ENCODE measurements around the gene SSR1. TPM values are rescaled to one million over a fixed set of nuclear protein-coding genes. Genes with fewer than 3 reads are reported as not detected.

Gene SSR1
- total and polyA plus RNA-seq, 2 experiments from 2014 or later: 65.3 to 70.2 TPM

DNA sequence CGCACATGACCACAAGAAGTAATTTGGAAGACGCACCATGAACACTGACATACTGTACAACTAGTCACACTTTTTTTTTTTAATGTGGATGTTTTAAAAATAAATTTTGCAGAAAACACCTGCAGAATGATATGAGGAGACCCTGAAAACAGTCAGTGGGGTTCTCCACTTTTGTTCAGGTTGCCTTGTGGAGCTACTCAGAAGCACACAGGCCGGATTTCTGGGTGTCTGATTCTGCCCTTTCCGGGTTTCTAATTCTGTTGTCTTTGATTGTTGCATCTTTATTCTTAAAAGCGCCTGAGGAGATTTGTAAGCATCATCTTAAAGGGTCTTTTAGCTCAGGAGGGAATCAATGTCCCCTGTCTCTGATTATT lies 74.5 kb downstream of the SSR1 start (continued):
- TF ChIP-seq, protein P1, sequence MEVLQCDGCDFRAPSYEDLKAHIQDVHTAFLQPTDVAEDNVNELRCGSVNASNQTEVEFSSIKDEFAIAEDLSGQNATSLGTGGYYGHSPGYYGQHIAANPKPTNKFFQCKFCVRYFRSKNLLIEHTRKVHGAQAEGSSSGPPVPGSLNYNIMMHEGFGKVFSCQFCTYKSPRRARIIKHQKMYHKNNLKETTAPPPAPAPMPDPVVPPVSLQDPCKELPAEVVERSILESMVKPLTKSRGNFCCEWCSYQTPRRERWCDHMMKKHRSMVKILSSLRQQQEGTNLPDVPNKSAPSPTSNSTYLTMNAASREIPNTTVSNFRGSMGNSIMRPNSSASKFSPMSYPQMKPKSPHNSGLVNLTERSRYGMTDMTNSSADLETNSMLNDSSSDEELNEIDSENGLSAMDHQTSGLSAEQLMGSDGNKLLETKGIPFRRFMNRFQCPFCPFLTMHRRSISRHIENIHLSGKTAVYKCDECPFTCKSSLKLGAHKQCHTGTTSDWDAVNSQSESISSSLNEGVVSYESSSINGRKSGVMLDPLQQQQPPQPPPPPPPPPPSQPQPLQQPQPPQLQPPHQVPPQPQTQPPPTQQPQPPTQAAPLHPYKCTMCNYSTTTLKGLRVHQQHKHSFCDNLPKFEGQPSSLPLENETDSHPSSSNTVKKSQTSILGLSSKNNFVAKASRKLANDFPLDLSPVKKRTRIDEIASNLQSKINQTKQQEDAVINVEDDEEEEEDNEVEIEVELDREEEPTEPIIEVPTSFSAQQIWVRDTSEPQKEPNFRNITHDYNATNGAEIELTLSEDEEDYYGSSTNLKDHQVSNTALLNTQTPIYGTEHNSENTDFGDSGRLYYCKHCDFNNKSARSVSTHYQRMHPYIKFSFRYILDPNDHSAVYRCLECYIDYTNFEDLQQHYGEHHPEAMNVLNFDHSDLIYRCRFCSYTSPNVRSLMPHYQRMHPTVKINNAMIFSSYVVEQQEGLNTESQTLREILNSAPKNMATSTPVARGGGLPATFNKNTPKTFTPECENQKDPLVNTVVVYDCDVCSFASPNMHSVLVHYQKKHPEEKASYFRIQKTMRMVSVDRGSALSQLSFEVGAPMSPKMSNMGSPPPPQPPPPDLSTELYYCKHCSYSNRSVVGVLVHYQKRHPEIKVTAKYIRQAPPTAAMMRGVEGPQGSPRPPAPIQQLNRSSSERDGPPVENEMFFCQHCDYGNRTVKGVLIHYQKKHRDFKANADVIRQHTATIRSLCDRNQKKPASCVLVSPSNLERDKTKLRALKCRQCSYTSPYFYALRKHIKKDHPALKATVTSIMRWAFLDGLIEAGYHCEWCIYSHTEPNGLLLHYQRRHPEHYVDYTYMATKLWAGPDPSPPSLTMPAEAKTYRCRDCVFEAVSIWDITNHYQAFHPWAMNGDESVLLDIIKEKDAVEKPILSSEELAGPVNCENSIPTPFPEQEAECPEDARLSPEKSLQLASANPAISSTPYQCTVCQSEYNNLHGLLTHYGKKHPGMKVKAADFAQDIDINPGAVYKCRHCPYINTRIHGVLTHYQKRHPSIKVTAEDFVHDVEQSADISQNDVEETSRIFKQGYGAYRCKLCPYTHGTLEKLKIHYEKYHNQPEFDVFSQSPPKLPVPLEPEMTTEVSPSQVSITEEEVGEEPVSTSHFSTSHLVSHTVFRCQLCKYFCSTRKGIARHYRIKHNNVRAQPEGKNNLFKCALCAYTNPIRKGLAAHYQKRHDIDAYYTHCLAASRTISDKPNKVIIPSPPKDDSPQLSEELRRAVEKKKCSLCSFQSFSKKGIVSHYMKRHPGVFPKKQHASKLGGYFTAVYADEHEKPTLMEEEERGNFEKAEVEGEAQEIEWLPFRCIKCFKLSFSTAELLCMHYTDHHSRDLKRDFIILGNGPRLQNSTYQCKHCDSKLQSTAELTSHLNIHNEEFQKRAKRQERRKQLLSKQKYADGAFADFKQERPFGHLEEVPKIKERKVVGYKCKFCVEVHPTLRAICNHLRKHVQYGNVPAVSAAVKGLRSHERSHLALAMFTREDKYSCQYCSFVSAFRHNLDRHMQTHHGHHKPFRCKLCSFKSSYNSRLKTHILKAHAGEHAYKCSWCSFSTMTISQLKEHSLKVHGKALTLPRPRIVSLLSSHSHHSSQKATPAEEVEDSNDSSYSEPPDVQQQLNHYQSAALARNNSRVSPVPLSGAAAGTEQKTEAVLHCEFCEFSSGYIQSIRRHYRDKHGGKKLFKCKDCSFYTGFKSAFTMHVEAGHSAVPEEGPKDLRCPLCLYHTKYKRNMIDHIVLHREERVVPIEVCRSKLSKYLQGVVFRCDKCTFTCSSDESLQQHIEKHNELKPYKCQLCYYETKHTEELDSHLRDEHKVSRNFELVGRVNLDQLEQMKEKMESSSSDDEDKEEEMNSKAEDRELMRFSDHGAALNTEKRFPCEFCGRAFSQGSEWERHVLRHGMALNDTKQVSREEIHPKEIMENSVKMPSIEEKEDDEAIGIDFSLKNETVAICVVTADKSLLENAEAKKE (CRISPR knock-in tag; IDR thresholded peaks at IDR 0.05): no peak
- TF ChIP-seq EZH2phosphoT487 (IDR thresholded peaks at IDR 0.05; ENCODE audit: unreplicated experiment): no peak
- no peak for TF ChIP-seq JUNB (IDR thresholded peaks at IDR 0.05; ENCODE audit: unreplicated experiment)
- no peak for TF ChIP-seq POLR2AphosphoS5 (IDR thresholded peaks at IDR 0.05; ENCODE audit: low read depth)

DNA sequence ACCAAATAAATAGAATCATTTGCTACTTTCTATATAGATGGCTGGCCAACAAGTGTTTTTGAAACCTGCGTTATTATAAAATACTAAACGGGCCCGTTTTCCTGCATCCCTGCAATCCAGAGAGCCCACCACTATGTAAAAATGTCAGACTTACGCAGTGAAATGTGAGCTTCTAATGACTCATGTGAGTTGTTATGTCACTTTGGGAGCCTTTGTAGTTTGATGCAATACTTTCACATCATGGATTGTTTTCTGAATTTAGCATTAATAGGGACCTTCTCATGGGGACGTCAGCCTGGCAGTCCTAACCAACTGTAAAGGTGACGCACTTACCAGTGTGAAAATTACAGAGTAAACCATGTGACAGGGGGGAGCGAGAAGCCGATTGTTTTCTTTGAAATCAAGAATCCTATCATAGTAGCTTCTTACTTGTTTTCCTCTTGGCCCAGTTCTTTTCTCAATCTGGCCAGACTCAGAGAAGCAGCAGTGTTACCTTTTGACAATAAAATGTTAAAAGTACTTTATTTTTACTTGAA lies 75.3 kb downstream of the SSR1 start:
- ATAC-seq (no peak), DNase-seq (ENCODE audit: low spot score) (no peak)
- H3K27me3 Mint-ChIP-seq (ENCODE audit: insufficient read depth, low read depth, poor library complexity): peaks cover 12% of the 10 kb centered on the region
- no peaks in the 10 kb centered on the region for H3K9me3 Mint-ChIP-seq
- no peaks in the 10 kb centered on the region for H3K9me2 ChIP-seq (ENCODE audit: insufficient read depth)
- peaks cover 22% of the 10 kb centered on the region; the same call in 1 of the 2 replicates for H3K4me1 ChIP-seq (ENCODE audit: insufficient read depth)
- no peak overlapping the region for H3K4me3 ChIP-seq
- H3K36me3 Mint-ChIP-seq (ENCODE audit: low read depth): peaks cover 6% of the 10 kb centered on the region; the same call in 2 of the 3 replicates
- no peaks in the 10 kb centered on the region for H3K27me3 ChIP-seq (ENCODE audit: insufficient read depth)
- no peak overlapping the region for H2AFZ ChIP-seq
- H3K4me3 Mint-ChIP-seq: no peak overlapping the region
- no peak overlapping the region for H3K27ac ChIP-seq (ENCODE audit: low read depth)
- no peaks in the 10 kb centered on the region for H3K36me3 ChIP-seq (ENCODE audit: insufficient read depth)
- H3K4me2 ChIP-seq: no peak overlapping the region
- peaks cover 28% of the 10 kb centered on the region for H3K4me1 Mint-ChIP-seq
- H3F3A ChIP-seq (replicated peaks; ENCODE audit: low read depth): no peaks in the 10 kb centered on the region
- no peaks in the 10 kb centered on the region for H4K20me1 ChIP-seq (replicated peaks; ENCODE audit: insufficient read depth)
- no peaks in the 10 kb centered on the region for H3K79me2 ChIP-seq (replicated peaks; ENCODE audit: insufficient read depth)
- H3K27ac Mint-ChIP-seq: peak overlapping the region; percentile 81; the same call in 1 of the 2 replicates
- no peak for TF ChIP-seq CREB1 (CRISPR knock-in tag; IDR thresholded peaks at IDR 0.05; ENCODE audit: low read depth)
- TF ChIP-seq, protein P2, sequence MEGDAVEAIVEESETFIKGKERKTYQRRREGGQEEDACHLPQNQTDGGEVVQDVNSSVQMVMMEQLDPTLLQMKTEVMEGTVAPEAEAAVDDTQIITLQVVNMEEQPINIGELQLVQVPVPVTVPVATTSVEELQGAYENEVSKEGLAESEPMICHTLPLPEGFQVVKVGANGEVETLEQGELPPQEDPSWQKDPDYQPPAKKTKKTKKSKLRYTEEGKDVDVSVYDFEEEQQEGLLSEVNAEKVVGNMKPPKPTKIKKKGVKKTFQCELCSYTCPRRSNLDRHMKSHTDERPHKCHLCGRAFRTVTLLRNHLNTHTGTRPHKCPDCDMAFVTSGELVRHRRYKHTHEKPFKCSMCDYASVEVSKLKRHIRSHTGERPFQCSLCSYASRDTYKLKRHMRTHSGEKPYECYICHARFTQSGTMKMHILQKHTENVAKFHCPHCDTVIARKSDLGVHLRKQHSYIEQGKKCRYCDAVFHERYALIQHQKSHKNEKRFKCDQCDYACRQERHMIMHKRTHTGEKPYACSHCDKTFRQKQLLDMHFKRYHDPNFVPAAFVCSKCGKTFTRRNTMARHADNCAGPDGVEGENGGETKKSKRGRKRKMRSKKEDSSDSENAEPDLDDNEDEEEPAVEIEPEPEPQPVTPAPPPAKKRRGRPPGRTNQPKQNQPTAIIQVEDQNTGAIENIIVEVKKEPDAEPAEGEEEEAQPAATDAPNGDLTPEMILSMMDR (conservative IDR thresholded peaks at IDR 0.05; ENCODE audit: low read depth in 2 of 2): no peak
- TF ChIP-seq STAT1 (IDR thresholded peaks at IDR 0.05; ENCODE audit: unreplicated experiment): no peak
- no peak for TF ChIP-seq NANOG (IDR thresholded peaks at IDR 0.05; ENCODE audit: borderline replicate concordance)
- TF ChIP-seq, protein P1 (CRISPR knock-in tag; IDR thresholded peaks at IDR 0.05): no peak
